Hematopoietic multipotent progenitor cell treated with erythropoietin and hydrocortisone succinate and interleukin-3 and kit ligand, for 17 days (in vitro differentiated cells): ENCODE measurements around the gene RAB19.
"Not testable (repeated sequence)": the region's sequence is repeated elsewhere in the genome, so short reads cannot be mapped to it uniquely, and the experiment has no call there.

Experiments used
- DNase-seq: peaks from one replicate; pipeline ENCODE4 v3.0.0-alpha.2; 2015; ENCODE audit warnings: low spot score

Gene RAB19

DNA sequence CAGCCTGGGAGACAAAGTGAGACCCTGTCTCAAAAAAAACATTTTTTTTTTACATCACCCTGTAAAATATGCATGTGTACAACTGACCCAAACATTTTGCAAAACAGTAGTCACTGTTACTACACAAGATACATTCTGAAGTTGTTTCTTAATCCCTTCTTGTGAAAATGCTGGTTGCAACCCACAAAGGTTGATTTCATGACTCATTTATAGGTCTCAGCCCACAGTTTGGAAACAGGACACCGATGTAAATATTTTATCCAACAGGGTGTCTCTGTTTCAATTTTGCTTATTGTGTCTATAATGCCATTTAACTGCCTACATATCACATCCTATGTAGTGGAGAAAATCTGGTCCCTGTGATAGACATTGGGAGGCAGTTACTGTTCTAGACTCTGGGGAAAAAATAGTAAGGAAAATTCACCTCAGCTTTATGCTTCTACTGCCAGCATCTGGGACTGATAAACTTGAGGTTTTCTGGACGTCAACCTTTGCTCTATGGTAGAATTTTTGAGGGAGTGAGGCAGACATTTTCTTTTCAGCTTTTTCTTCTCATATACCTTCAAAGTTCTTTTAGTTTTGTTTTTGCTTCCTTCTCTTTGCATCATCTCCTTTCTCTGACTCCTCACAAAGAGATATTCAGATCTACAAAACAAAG lies 1.6 kb upstream of the RAB19 start:
- no peak for DNase-seq

DNA sequence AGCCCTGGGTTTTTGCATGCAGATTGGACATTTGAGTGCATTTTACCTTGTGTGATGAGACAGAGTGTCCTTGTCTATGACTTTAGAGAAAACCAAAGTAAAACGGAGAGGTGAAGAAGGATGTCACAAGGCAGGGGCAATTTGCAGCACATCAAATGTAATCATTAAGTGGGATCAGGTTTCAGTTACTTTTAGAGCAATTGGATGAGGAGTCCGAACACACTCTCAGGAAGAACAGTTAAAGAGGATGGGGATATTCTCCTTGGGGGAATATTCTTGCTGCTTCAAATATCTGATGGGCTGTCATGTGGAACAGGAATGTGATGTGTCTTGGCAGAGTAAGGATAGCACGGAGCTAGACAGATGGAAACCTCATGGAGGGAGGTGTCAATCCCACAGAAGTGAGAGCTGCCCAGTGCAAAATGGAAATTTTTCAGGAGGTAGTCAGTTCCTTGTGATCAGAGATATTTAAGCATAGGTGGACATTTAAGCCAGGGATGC lies 757 bp downstream of the RAB19 start:
- DNase-seq: no peak

DNA sequence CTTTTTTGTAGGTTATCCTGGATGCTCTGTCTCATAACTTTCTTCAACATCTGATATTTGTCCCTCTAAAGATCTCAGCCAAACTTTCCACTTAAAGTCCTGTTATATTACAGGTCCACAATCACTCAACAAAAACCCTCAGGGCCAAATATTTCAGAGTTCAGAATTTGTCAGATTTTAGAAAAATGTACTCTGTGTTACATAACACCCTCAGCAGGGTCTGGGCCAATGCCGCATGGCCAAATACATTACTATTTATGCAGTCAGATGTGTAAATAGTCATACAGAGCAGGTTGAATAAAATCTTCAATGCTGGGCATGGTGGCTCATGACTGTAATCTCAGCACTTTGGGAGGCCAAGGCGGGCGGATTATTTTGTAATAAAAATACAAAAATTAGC lies 11.5 kb downstream of the RAB19 start:
- no peak for DNase-seq

DNA sequence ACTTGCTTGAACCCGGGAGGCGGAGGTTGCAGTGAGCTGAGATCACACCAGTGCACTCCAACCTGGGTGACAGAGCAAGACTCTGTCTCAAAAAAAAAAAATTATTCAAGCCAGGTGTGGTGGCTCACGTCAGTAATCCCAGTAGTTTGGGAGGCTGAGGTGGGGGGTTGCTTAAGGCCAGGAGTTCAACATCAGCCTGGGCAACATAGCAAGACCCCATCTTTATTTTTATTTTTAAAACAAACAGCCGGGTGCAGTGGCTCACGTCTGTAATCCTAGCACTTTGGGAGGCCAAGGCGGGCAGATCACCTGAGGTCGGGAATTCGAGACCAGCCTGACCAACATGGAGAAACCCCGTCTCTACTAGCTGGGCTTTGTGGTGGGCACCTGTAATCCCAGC lies 12.0 kb downstream of the RAB19 start:
- DNase-seq: not testable (repeated sequence)

DNA sequence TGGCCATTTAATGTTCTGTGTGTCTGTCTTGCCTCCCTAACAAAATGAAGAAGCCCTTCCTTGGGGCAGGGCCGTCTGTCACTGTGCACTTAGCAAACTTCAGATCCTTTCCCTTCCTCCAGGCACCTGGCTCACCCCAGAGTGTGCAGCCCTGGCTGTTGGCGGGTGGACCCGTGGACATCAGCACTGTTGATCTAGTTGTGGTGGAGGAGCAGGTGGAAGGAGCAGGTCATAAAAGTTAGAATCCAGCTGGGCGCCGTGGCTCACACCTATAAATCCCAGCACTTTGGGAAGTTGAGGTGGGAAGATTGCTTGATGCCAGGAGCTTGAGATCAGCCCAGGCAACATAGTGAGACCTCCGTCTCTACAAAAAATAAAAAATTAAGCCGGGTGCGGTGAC lies 12.7 kb downstream of the RAB19 start:
- DNase-seq: no peak

DNA sequence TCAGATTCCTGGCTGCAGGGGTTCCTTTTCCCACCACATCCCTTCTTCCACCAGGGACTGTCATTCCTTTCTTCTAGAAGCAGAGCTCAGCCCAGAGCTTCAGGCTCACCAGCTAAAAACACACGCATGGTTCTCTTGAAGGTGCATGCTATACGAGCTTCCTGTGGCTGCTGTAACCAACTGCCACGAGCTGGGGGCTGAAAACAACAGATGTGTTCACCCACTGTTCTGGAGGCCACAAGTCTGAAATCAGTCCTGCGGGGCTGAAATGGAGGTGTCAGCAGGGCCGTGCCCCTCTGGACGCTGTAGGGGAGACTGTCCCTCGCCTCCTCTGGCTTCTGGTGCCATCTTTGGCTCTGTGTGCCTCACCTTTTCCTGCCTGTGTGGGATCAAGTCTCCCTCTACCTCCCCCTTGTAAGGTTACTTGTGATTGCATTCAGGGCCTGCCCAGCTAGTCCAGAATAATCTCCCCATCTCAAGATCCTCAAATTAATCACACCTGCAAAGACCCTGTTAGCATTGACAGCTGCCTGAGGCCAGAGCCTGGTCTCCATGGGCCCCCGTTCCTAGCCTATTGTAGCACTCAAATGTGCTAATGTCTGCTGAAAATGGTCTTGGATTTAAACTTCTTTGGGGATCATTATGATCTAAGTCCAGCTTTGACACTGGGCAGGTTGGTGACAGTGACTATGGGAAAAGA lies 13.7 kb downstream of the RAB19 start:
- DNase-seq: no peak

DNA sequence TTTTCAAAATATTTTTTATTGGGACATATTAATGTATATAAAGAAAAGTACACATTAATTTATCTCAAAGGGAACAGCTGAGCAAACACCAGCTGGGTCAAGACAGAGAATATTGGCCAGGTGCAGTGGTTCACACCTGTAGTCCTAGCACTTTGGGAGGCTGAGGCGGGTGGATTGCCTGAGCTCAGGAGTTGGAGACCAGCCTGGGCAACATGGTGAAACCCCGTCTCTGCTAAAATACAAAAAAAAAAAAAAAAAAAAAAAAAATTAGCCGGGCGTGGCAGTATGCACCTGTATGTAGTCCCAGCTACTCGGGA lies 14.3 kb downstream of the RAB19 start:
- not testable (repeated sequence) for DNase-seq

DNA sequence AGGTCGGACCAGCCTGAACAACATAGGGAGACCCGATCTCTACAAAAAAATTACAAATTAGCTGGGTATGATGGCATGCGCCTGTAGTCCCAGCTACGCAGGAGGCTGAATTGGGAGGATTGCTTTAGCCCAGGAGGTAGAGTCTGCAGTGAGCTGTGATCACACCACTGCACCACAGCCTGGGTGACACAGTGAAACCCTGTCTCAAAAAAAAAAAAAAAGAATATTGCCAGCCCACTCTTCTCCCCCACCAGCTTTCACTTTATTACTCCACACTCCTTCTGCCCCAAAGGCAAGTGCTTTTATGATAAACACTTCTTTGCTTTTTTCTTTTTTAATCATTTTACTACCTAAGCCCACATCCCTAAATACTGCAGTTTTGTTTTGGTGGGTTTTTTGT lies 14.8 kb downstream of the RAB19 start:
- no peak for DNase-seq

DNA sequence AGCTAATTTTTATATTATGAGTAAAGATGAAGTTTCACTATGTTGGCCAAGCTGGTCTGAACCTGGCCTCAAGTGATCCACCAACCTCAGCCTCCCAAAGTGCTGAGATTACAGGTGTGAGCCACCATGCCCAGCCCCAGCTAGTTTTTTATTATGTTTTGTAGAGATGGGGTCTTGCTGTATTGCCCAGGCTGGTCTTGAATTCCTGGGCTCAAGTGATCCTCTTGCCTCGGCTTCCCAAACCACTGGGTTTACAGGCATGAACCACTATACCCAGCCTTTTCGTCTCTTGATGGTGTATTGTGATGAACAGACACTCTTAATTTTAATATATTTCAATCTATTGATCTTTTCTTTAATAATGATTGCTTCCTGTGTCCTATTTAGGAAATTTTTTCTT lies 17.7 kb downstream of the RAB19 start:
- DNase-seq: no peak

DNA sequence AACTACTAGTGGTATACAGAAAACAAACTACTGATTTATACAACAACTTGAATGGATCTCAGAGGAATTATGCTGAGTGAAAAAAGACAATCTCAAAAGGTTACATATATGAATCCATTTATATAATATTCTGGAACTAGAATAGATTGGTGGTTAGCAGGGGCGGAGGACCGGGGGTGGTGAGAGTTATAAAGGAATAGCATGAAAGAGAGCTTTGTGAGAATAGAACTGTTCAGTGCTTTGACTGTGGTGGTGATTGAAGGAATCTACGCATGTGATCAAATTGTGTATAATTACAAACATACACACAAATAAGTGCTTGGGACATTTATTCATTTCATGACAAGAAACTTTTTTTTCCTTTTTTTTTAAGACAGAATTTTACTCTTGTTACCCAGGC lies 19.6 kb downstream of the RAB19 start:
- no peak for DNase-seq

DNA sequence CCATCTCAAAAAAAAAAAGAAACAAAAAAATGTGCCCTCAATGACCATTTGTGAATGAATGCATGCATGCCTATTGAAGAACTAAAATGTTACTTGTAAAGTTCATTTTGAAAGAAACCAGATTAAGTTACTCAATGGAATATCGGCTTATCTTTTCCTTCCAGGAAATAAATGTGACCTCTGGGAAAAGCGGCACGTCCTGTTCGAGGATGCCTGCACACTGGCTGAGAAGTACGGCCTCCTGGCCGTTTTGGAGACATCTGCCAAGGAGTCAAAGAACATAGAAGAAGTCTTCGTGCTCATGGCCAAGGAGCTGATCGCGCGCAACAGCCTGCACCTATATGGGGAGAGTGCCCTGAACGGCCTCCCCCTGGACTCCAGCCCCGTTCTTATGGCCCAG lies 21.9 kb downstream of the RAB19 start:
- DNase-seq: no peak

DNA sequence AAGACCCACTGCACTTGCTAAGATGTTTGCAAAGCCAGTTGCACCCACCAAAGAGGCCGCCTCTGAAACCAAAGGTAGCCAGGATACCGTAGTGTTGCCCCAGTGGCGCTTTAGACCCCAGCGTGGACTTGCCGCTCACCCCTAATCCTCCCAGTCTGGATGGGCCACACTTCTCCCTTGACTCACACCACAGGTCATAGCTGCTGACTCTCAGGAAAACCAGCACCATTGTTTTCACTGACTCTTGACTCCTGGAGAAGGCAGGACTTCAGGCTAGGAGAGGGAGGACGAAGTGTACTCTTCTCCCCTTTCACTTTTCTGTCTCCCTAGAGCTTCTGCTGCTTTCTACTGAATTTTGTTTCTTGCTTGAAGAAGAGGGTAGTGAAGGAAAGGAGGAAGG lies 22.3 kb downstream of the RAB19 start:
- DNase-seq: no peak

DNA sequence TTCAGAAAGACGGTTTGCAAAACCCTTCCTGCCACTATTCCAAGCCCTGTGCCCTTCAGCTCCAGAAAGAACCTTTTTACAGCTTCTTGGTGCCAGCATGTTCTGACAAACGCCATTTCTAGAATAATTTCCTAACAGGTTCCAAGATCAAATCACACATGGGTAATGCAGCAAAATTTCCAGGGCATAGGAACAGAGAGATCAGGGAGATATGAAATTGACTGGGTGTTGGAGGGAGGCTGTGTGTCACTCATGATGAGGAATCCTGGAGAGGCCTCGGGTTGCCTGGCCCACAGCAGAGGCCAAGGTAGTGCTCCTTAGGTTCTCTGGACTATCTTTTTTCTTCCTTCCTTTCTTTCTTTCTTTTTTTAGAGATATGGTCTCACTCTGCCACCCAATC lies 29.5 kb downstream of the RAB19 start:
- DNase-seq: no peak

DNA sequence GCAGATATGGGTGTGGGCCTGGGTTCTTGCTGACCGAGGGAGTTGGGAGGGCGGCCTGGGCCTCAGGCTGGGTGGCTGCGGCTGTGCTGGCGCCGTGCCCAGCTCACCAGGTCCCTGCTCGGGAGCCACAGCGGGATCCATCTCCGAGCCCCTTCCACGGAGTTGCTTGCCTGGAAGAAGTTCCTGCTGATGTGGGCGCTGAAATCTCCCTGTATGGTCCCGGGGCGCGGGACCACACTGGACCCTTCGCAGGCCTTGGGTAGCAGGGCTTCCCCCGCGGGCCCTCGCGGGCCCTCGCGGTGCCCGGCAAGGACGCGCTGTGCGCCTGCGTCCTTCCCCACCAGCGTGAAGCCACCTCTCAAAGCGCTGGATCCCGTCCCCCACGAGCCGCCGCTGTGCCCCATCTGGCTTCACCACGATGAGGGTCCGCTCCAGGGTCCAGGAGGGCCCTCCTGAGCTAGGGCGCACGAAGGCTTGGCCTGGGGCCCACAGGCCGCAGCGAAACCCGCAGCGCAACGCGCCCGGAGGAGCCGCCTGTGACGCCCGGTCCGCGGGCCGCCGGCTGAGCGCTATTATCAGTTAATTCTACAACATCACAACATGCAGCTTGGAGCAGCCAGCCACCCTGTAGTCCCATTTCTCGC lies 31.5 kb downstream of the RAB19 start:
- DNase-seq: no peak

DNA sequence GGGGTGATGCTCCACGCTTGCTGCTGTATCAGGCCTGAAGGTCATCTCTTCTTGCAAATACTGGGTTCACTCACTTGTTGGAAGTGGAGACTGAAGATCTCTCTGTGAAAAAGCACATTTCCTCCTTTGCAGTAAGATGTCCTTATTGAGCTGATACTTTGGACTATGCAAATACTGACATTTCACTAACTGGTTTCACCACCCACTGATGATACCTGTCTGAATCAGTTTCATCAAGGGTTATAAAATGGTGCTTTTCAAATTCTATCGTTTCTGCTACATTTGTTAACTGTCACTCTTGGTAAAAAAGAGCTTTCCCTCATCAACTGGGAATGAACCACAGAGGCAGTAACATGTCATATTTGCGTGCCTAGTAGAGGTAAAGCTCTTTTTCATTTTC lies 35.5 kb downstream of the RAB19 start:
- no peak for DNase-seq

DNA sequence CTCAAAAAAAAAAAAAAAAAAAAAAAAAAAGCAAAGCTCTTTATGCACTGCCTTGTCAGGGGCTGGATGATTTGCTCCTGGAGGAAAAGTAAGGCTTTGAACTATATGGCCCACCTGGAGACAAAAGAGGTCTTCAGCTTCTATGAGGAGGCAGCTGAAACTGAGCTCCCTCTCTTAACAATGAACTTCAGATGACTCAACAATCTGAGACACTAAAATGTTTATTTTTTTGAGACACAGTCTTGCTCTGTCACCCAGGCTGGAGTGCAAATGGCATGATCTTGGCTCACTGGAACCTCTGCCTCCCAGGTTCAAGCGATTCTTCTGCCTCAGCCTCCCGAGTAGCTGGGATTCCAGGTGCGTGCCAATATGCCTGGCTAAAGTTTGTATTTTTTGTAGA lies 36.7 kb downstream of the RAB19 start:
- no peak for DNase-seq

DNA sequence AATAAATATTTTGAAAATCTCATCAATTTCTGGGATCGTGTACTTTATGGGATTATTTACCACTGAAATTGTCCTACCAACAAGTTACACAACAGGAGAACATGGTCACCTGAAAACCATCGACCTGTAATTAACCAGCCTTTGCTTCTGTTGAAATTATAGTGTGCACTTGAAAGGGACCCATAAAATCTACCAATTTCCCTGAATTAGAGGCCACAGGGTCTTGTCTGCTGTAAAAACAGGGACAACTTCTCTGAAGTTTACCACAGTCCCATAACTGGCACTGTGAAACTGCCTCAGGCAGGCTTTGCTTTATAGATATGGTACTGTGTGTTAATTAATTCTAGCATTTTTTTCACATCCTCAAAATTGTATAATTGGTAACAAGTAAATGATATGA lies 37.7 kb downstream of the RAB19 start:
- no peak for DNase-seq

DNA sequence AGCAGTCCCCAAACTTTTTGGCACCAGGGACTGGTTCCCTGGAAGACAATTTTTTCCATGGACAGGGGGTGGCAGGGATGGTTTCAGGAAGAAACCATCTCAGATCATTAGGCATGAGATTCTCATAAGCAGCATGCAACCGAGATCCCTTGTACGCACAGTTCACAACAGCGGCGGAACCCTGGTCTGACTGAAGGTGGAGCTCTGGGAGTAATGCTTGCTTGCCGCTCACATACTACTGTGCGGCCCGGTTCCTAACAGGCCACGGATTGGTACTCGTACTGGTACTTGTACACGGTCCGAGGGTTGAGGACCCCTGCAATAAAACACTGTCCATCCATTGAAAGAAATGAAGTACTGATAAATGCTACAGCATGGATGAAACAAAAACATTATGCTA lies 42.6 kb downstream of the RAB19 start:
- no peak for DNase-seq

DNA sequence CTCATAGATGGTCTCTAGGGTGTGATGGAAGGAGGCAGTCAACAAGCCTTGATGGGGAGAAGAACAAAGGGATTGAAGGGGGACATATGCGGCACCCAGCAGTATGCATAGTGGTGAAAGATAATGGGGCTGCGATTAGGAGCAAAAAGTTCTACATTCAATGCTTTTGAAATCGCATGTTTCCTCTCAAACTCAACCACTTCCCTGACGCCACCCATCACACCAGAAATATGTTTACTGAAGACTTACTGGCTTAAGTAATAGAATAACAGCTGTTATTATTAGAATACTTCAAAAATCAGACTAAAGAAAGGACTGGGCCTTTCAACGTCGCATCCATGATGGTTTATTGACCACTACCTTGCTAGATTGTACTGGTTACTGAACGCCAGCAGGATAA lies 44.0 kb downstream of the RAB19 start:
- DNase-seq: no peak

DNA sequence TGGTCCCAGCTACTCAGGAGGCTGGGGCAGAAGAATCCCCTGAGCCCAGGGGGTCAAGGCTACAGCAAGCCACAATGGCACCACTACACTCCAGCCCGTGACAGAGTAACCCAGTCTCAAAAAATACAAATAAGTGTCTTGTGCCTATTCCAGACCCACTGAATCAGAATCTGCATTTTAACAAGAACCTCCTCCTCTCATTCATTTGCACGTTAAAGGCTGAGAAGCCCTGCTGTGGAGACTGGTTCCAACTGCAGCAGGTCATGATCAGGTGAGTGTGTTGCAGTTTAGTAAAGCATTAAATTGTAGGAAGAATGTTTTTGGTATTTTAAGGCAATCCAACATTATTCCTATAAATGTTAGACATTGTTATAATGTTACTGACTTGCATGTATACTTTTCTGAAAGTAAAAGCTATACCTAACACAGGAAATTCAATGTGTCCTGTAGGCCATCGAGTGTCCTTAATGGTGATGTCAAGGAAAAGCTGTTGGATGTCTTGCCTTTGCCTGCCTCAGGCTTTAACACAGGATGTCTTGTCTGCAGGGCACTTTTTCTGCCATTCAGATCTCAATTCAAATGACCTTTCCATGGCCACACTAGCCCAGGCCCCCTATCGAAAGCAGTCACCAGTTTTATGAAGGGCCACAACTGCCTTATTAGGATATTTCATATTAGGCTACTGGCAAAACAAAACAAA lies 45.1 kb downstream of the RAB19 start:
- DNase-seq: no peak

DNA sequence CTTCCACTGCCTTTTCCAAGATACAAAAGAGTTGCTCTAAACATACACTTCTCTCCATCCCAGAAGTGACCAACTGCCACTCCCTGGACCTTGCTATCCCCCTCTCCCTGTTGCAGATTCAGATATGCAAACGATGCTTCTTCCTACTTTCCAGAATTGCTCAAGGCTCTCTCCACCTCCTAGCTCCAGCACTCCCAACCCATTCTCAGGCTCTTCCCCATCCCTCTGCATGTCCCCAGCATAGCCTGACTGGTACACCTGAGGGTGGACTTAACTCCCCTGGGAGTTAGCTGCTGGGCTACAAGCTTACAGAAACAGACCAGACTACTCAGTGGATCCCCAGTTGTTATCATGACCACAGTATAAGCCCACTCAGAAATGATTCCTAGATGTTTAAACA lies 47.9 kb downstream of the RAB19 start:
- no peak for DNase-seq

DNA sequence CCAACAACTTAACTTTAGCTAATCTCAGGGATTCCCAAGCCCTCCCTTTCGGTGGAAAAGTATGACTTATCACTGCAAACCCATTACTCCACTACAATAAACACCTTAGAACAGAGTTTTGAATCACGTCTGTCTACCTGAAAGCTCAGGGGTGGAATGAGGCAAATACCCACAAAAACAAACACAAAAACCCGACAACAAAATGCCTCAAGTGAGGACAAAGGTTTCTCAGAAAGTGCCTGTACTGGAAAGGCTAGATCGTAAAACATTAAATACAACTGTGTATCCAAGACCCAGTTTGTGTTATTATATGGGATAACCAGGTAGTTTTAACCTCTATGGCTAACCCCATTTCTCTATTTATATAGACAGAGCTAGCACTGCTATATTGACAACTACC lies 49.4 kb downstream of the RAB19 start:
- no peak for DNase-seq
